Embryonic facial prominence (tissue), 1 donor: ENCODE measurements around the gene MSI2.

Experiments
- DNase-seq: peaks from one replicate; pipeline ENCODE4 v3.0.0-alpha.2; 2016; ENCODE audit errors: extremely low spot score

MSI2 gene

GRCh38 chr17:57269598-57270255 is 13.4 kb downstream of the MSI2 start:
- no peak for DNase-seq

- DNase-seq, result no peak
Measured at GRCh38 chr17:57270801-57271245, 14.5 kb downstream of the MSI2 start.

- DNase-seq, result no peak
Measured at GRCh38 chr17:57271821-57272220, 15.5 kb downstream of the MSI2 start.

GRCh38 chr17:57273490-57273889 is 17.2 kb downstream of the MSI2 start:
- no peak for DNase-seq

- DNase-seq, result no peak
Measured at GRCh38 chr17:57274162-57274561, 17.8 kb downstream of the MSI2 start.

- DNase-seq, result no peak
Measured at GRCh38 chr17:57275071-57275764, 18.9 kb downstream of the MSI2 start.

- no peak for DNase-seq
Measured at GRCh38 chr17:57276621-57277020, 20.3 kb downstream of the MSI2 start.

- DNase-seq, result no peak
Measured at GRCh38 chr17:57277923-57278604, 21.7 kb downstream of the MSI2 start.

GRCh38 chr17:57278740-57279387 is 22.5 kb downstream of the MSI2 start:
- DNase-seq, result no peak

GRCh38 chr17:57279432-57279831 is 23.1 kb downstream of the MSI2 start:
- DNase-seq, result no peak

- no peak for DNase-seq
Measured at GRCh38 chr17:57281887-57282286, 25.6 kb downstream of the MSI2 start.

- no peak for DNase-seq
Measured at GRCh38 chr17:57282296-57282695, 26.0 kb downstream of the MSI2 start.

- no peak for DNase-seq
Measured at GRCh38 chr17:57283203-57283971, 27.1 kb downstream of the MSI2 start.

GRCh38 chr17:57284583-57284982 is 28.3 kb downstream of the MSI2 start:
- DNase-seq, result no peak

- no peak for DNase-seq
Measured at GRCh38 chr17:57284984-57285646, 28.8 kb downstream of the MSI2 start.

- no peak for DNase-seq
Measured at GRCh38 chr17:57285701-57286100, 29.4 kb downstream of the MSI2 start.

GRCh38 chr17:57286399-57287105 is 30.2 kb downstream of the MSI2 start:
- DNase-seq, result no peak

- no peak for DNase-seq
Measured at GRCh38 chr17:57288040-57288772, 31.9 kb downstream of the MSI2 start.

GRCh38 chr17:57288773-57289121 is 32.4 kb downstream of the MSI2 start:
- no peak for DNase-seq

GRCh38 chr17:57289130-57289529 is 32.8 kb downstream of the MSI2 start:
- no peak for DNase-seq
